Upper lobe of left lung (tissue), 6 donors: Measurements from ENCODE around the gene IL36B. TPM values are rescaled to one million over a fixed set of nuclear protein-coding genes. Genes with fewer than 3 reads are reported as not detected.

ENCODE experiments used
- ATAC-seq, 2 donors: fragments of 200-7000 bp; cut with Tn5 transposase; one replicate each; pipeline ENCODE4 v1.9.1; 2022; ENCODE audit warnings: mild to moderate bottlenecking in 2 of 2, moderate library complexity in 2 of 2; ENCODE audit not compliant: low FRiP score in 2 of 2
- DNase-seq, 2 donors: peaks; one replicate each; pipeline ENCODE4 v3.0.0-alpha.2; 2019 to 2020
- H3K27ac ChIP-seq, 4 donors: fragments of 200-600 bp; sonication (generic); one replicate each; pipeline ENCODE4 v1.5.1; 2016 to 2019
- H3K27me3 ChIP-seq, 4 donors: fragments of 200-600 bp; sonication (generic); one replicate each; pipeline ENCODE4 v1.5.1; 2017 to 2019
- H3K36me3 ChIP-seq, 4 donors: fragments of 200-600 bp; sonication (generic); one replicate each; pipeline ENCODE4 v1.5.1; 2016 to 2019
- H3K4me1 ChIP-seq, 4 donors: fragments of 200-600 bp; sonication (generic); one replicate each; pipeline ENCODE4 v1.5.1; 2018 to 2019
- H3K4me3 ChIP-seq, 4 donors: fragments of 200-600 bp; sonication (generic); one replicate each; pipeline ENCODE4 v1.5.1; 2017 to 2019; ENCODE audit warnings: mild to moderate bottlenecking in 2 of 4, moderate library complexity in 1 of 4
- H3K9me3 ChIP-seq, 4 donors: fragments of 200-600 bp; sonication (generic); one replicate each; pipeline ENCODE4 v1.5.1; 2018 to 2019
- EP300 ChIP-seq, 4 donors: sonication (generic); formaldehyde crosslinking; IDR thresholded peaks; one replicate each; pipeline ENCODE4 v1.5.1; 2017; ENCODE audit warnings: antibody characterized with exemption in 4 of 4, control low read depth in 2 of 4
- POLR2A ChIP-seq, 4 donors: fragments of 450-650 bp; IDR thresholded peaks; one replicate each; pipeline ENCODE4 v1.5.1; 2016 to 2017; ENCODE audit warnings: antibody characterized with exemption in 4 of 4, mild to moderate bottlenecking in 2 of 4
- POLR2AphosphoS5 ChIP-seq, 2 donors: sonication (generic); formaldehyde crosslinking; IDR thresholded peaks; one replicate each; pipeline ENCODE4 v1.5.1; 2017; ENCODE audit warnings: antibody characterized with exemption in 2 of 2
- WGBS, 2 donors: methylation state at CpG; one replicate each; pipeline ENCODE4 v1.1.5; 2017 to 2018; 5-methylcytosine and 5-hydroxymethylcytosine counted together
- total RNA-seq, 6 donors: library from RNA; depleted of rRNA in 4 of 6; stranded (reverse); fragments of >200 nt in 4 of 6; gene quantifications; one replicate each; pipeline versions ENCODE4 v1.1.0 to v1.2.1, GENCODE V29; 2016 to 2021
- TF ChIP-seq, protein P1 (sequence below), 6 experiments: fragments of 450-650 bp in 4 of 6; fragments of 200-600 bp in 2 of 6; sonication (generic) in 2 of 6; IDR thresholded peaks; one replicate each; pipeline ENCODE4 v1.5.1; 2016 to 2019; ENCODE audit warnings: antibody characterized with exemption in 6 of 6
- donor health status: DM: no; HTN: no; CAD: no; lungs with moderate emphysema.
- donor health status: DM: no; HTN: yes; CAD: no; lungs with severe emphysema.

The IL36B gene
- total RNA-seq, 6 donors from 2014 or later, result not detected

DNA sequence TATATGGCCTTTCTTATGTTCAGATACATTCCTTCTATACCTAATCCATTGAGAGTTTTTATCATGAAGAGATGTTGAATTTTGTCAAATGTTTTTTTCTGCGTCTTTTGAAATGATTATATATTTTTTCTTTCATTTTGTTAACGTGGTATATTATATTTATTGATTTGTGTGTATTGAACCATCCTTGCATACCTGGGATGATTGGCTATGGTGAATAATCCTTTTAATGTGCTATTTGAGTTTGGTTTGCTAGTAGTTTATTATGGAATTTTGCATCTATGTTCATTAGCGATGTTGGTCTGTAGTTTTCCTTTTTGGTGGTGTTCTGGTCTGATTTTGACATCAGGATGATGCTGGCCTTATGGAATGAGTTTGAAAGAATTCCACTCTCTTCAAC is 63.1 kb downstream of the IL36B start:
- WGBS, 2 donors, result 75 to 82% methylated on average over 3 of the region's 3 CpGs
- ATAC-seq (no peak), DNase-seq (no peak)
- no peak for TF ChIP-seq POLR2A (IDR thresholded peaks at IDR 0.05)
- no peak for TF ChIP-seq EP300 (IDR thresholded peaks at IDR 0.05)
- no peak for TF ChIP-seq POLR2AphosphoS5 (IDR thresholded peaks at IDR 0.05)
- TF ChIP-seq, protein P1, sequence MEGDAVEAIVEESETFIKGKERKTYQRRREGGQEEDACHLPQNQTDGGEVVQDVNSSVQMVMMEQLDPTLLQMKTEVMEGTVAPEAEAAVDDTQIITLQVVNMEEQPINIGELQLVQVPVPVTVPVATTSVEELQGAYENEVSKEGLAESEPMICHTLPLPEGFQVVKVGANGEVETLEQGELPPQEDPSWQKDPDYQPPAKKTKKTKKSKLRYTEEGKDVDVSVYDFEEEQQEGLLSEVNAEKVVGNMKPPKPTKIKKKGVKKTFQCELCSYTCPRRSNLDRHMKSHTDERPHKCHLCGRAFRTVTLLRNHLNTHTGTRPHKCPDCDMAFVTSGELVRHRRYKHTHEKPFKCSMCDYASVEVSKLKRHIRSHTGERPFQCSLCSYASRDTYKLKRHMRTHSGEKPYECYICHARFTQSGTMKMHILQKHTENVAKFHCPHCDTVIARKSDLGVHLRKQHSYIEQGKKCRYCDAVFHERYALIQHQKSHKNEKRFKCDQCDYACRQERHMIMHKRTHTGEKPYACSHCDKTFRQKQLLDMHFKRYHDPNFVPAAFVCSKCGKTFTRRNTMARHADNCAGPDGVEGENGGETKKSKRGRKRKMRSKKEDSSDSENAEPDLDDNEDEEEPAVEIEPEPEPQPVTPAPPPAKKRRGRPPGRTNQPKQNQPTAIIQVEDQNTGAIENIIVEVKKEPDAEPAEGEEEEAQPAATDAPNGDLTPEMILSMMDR (IDR thresholded peaks at IDR 0.05), result no peak
- Histone ChIP-seq H3K27ac (no peak overlapping the region), H3K27me3 (no peaks in the 10 kb centered on the region), H3K4me3 (no peak overlapping the region), H3K4me1 (no peaks in the 10 kb centered on the region), H3K36me3 (no peaks in the 10 kb centered on the region), H3K9me3 (peaks cover 0 to 22% (median 4%) of the 10 kb centered on the region in 4 donors)

DNA sequence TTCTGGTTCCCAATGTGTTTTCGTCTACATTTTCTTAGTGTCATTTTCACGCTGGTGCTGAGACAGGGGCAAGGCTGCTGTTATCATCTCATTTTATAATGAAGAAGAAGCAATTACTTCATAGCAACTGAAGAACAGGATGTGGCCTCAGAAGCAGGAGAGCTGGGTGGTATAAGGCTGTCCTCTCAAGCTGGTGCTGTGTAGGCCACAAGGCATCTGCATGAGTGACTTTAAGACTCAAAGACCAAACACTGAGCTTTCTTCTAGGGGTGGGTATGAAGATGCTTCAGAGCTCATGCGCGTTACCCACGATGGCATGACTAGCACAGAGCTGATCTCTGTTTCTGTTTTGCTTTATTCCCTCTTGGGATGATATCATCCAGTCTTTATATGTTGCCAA is 67.6 kb downstream of the IL36B start:
- TF ChIP-seq, protein P1 (IDR thresholded peaks at IDR 0.05), result no peak
- no peak for TF ChIP-seq POLR2A (IDR thresholded peaks at IDR 0.05)
- TF ChIP-seq POLR2AphosphoS5 (IDR thresholded peaks at IDR 0.05), result no peak
- no peak for TF ChIP-seq EP300 (IDR thresholded peaks at IDR 0.05)
- Histone ChIP-seq H3K27ac (no peak overlapping the region), H3K4me1 (no peaks in the 10 kb centered on the region), H3K27me3 (no peaks in the 10 kb centered on the region), H3K4me3 (no peak overlapping the region), H3K36me3 (no peaks in the 10 kb centered on the region), H3K9me3 (peaks cover 0 to 8% (median 0%) of the 10 kb centered on the region in 4 donors)
- peak in 1 of 2 donors; percentile 47 for ATAC-seq
- no peak for DNase-seq
- 92 to 96% methylated on average over 5 of the region's 5 CpGs for WGBS, 2 donors

- ATAC-seq, result no peak
- Histone ChIP-seq H3K4me3 (no peak overlapping the region), H3K9me3 (no peaks in the 10 kb centered on the region), H3K27me3 (no peaks in the 10 kb centered on the region), H3K27ac (no peak overlapping the region), H3K36me3 (no peaks in the 10 kb centered on the region), H3K4me1 (no peaks in the 10 kb centered on the region)
- TF ChIP-seq POLR2AphosphoS5 (IDR thresholded peaks at IDR 0.05) (no peak), EP300 (IDR thresholded peaks at IDR 0.05) (no peak), POLR2A (IDR thresholded peaks at IDR 0.05) (no peak)
- TF ChIP-seq, protein P1 (IDR thresholded peaks at IDR 0.05), result no peak
- DNase-seq, result no peak
- WGBS, 2 donors, result 13 to 34% methylated on average over 1 of the region's 1 CpG
Observed at GRCh38 chr2:112980537-112980936, 72.1 kb downstream of the IL36B start.

GRCh38 chr2:112979731-112980130 is 72.9 kb downstream of the IL36B start:
- Histone ChIP-seq H3K27me3 (no peaks in the 10 kb centered on the region), H3K27ac (no peak overlapping the region), H3K4me1 (no peaks in the 10 kb centered on the region), H3K36me3 (no peaks in the 10 kb centered on the region), H3K4me3 (no peak overlapping the region), H3K9me3 (no peaks in the 10 kb centered on the region)
- ATAC-seq (no peak), DNase-seq (no peak)
- WGBS, 2 donors, result 88 to 89% methylated on average over 1 of the region's 1 CpG
- TF ChIP-seq POLR2A (IDR thresholded peaks at IDR 0.05) (no peak), POLR2AphosphoS5 (IDR thresholded peaks at IDR 0.05) (no peak), EP300 (IDR thresholded peaks at IDR 0.05) (no peak)
- TF ChIP-seq, protein P1 (IDR thresholded peaks at IDR 0.05), result no peak

DNA sequence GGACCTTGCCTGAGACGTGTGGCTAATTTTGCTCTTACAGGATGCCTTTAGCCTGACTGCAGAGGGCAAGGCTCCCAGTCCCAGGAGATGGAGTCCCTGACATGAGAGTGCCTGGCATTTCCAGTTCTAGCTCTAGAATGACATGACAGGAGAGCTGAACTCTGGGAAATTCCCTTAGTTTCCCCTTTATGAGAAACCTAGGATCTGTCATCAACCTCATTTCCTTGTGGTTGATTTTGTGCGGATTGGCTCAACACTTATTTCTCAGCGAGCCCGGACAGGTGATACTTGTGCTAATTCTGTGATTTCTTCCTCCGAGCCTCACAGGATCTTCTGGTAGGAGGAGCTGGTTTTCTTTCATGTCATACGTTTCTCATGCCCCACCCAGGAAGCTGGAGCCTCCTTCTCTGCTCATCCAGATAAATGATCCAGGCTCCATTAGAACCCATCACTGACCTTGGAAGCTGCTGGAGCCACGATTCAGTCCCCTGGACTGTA is 75.1 kb downstream of the IL36B start, which contains the start of gene IL36G:
Gene IL36G, plus strand, starts transcription at position 448 of the 498 bp plus-strand sequence. CDS start 633 bp downstream, outside the sequence.
- TF ChIP-seq, protein P1 (IDR thresholded peaks at IDR 0.05), result no peak
- TF ChIP-seq POLR2A (IDR thresholded peaks at IDR 0.05) (no peak), EP300 (IDR thresholded peaks at IDR 0.05) (no peak), POLR2AphosphoS5 (IDR thresholded peaks at IDR 0.05) (no peak)
- no peaks in the 10 kb centered on the region for H3K27me3 ChIP-seq
- no peak for ATAC-seq
- no peaks in the 10 kb centered on the region for H3K9me3 ChIP-seq
- DNase-seq, result no peak
- 73 to 74% methylated on average over 7 of the region's 7 CpGs for WGBS, 2 donors
- no peaks in the 10 kb centered on the region for H3K36me3 ChIP-seq
- no peaks in the 10 kb centered on the region for H3K4me1 ChIP-seq
- H3K27ac ChIP-seq, result no peak within 1 kb of the TSS
- no peak within 1 kb of the TSS for H3K4me3 ChIP-seq
